H1 (cell line): ENCODE data around the gene TBC1D22B. TPM values are rescaled to one million over a fixed set of nuclear protein-coding genes. Genes with fewer than 3 reads are reported as not detected.

Source experiments
- CTCF ChIA-PET: fragments of 300-600 bp; sonication (Branson Sonifier 250); formaldehyde crosslinking; loops from one replicate; lab custom pipeline; 2021; ENCODE audit not compliant: partially characterized antibody; lab: Charles Lee
- POLR2A ChIA-PET: fragments of 300-600 bp; sonication (Branson Sonifier 250); formaldehyde crosslinking; loops from one replicate; lab custom pipeline; 2021; ENCODE audit warnings: inconsistent platforms; ENCODE audit not compliant: partially characterized antibody; lab: Charles Lee
- DNase-seq, 2 experiments: peaks; one replicate each; pipeline versions ENCODE4 v3.0.0 to v3.0.0-alpha.2; 2010 to 2022; ENCODE audit warnings: low spot score in 2 of 2, low read depth in 1 of 2, mixed read lengths in 1 of 2
- FAIRE-seq: peaks from 2 replicates; lab custom pipeline; 2011; peaks lifted over from hg19 to GRCh38; lab: Jason Lieb, UNC
- H2AFZ ChIP-seq: 2 replicates; pipeline ENCODE4 v1.8.1; 2012; ENCODE audit warnings: low read length, inconsistent platforms
- H2AK5ac ChIP-seq: 2 replicates; pipeline ENCODE4 v1.6.1; 2013; ENCODE audit warnings: low read depth, low read length
- H2BK120ac ChIP-seq: replicated peaks from 2 replicates; pipeline ENCODE3; 2013; ENCODE audit warnings: low read depth, low read length, inconsistent platforms
- H2BK12ac ChIP-seq: 2 replicates; pipeline ENCODE4 v1.6.1; 2013; ENCODE audit warnings: low read depth, low read length
- H2BK15ac ChIP-seq: 2 replicates; pipeline ENCODE4 v1.6.1; 2013; ENCODE audit warnings: low read length
- H2BK20ac ChIP-seq: 2 replicates; pipeline ENCODE4 v1.6.1; 2013; ENCODE audit warnings: low read length
- H2BK5ac ChIP-seq: 2 replicates; pipeline ENCODE4 v1.6.1; 2013; ENCODE audit warnings: low read depth, low read length
- H3K14ac ChIP-seq: 2 replicates; pipeline ENCODE4 v1.6.1; 2013; ENCODE audit warnings: inconsistent platforms; ENCODE audit not compliant: insufficient read length
- H3K18ac ChIP-seq: 2 replicates; pipeline ENCODE4 v1.6.1; 2013; ENCODE audit warnings: low read length; ENCODE audit errors: extremely low read depth
- H3K23ac ChIP-seq: 2 replicates; pipeline ENCODE4 v1.6.1; 2013; ENCODE audit warnings: inconsistent platforms; ENCODE audit not compliant: insufficient read length
- H3K23me2 ChIP-seq: 2 replicates; pipeline ENCODE4 v1.6.1; 2013; ENCODE audit warnings: low read depth, low read length
- H3K27ac ChIP-seq: 2 replicates; pipeline ENCODE4 v1.6.1; 2011; ENCODE audit warnings: low read depth, low read length, inconsistent platforms
- H3K27me3 ChIP-seq, 4 experiments: replicated peaks in 1 of 4; 1 replicate in 1 of 4; 2 replicates in 3 of 4; pipeline versions ENCODE4 v1.6.1 to v1.8.1; 2011 to 2013; ENCODE audit warnings: low read length in 3 of 4, mild to moderate bottlenecking in 3 of 4, inconsistent platforms in 2 of 4, mixed read lengths in 2 of 4, moderate library complexity in 1 of 4; ENCODE audit not compliant: control insufficient read depth in 3 of 4, insufficient read depth in 3 of 4; ENCODE audit errors: extremely low read depth in 1 of 4
- H3K36me3 ChIP-seq, 4 experiments: 2 replicates each; pipeline versions ENCODE4 v1.6.1 to v1.8.1; 2011 to 2013; ENCODE audit warnings: mild to moderate bottlenecking in 4 of 4, low read length in 3 of 4, moderate library complexity in 2 of 4, control low read depth in 1 of 4, inconsistent platforms in 1 of 4; ENCODE audit not compliant: insufficient read depth in 4 of 4, control insufficient read depth in 2 of 4
- H3K4ac ChIP-seq: replicated peaks from 2 replicates; pipeline ENCODE3; 2013; ENCODE audit warnings: low read length, low read depth, mixed read lengths, inconsistent platforms; ENCODE audit not compliant: insufficient read length
- H3K4me1 ChIP-seq, 4 experiments: replicated peaks in 1 of 4; 1 replicate in 1 of 4; 2 replicates in 3 of 4; pipeline versions ENCODE4 v1.6.1 to v1.8.1; 2011 to 2013; ENCODE audit warnings: low read length in 3 of 4, inconsistent platforms in 2 of 4, mixed read lengths in 1 of 4; ENCODE audit not compliant: insufficient read depth in 4 of 4, control insufficient read depth in 3 of 4
- H3K4me2 ChIP-seq, 2 experiments: 2 replicates each; pipeline versions ENCODE4 v1.6.1 to v1.8.1; 2011 to 2013; ENCODE audit warnings: low read depth in 2 of 2, low read length in 2 of 2, control low read depth in 1 of 2, inconsistent platforms in 1 of 2, mild to moderate bottlenecking in 1 of 2; ENCODE audit not compliant: insufficient read depth in 1 of 2
- H3K4me3 ChIP-seq, 4 experiments: fragments of 200-600, 300-600 bp in 1 of 4; sonication (generic), shearing (Covaris generic), sonication (Bioruptor Twin) in 1 of 4; 2 replicates each; pipeline versions ENCODE4 v1.5.1 to v1.8.1; 2011 to 2016; ENCODE audit warnings: low read length in 4 of 4, low read depth in 3 of 4, control low read depth in 2 of 4, inconsistent platforms in 2 of 4, mild to moderate bottlenecking in 2 of 4, mixed read lengths in 1 of 4, moderate library complexity in 1 of 4; ENCODE audit not compliant: insufficient read depth in 2 of 4; ENCODE audit errors: extremely low read depth in 1 of 4
- H3K56ac ChIP-seq: replicated peaks from 2 replicates; pipeline ENCODE3; 2013; ENCODE audit warnings: low read depth, mild to moderate bottlenecking, mixed read lengths, low read length, inconsistent platforms; ENCODE audit not compliant: insufficient read length
- H3K79me1 ChIP-seq: 2 replicates; pipeline ENCODE4 v1.6.1; 2013; ENCODE audit warnings: low read depth, low read length, control low read depth
- H3K79me2 ChIP-seq, 2 experiments: 2 replicates each; pipeline versions ENCODE4 v1.6.1 to v1.8.1; 2012 to 2013; ENCODE audit warnings: low read length in 2 of 2, mild to moderate bottlenecking in 2 of 2, inconsistent platforms in 1 of 2; ENCODE audit not compliant: insufficient read depth in 2 of 2, control insufficient read depth in 1 of 2
- H3K9ac ChIP-seq, 4 experiments: replicated peaks in 1 of 4; 1 replicate in 1 of 4; 2 replicates in 3 of 4; pipeline versions ENCODE4 v1.6.1 to v1.8.1; 2011 to 2013; ENCODE audit warnings: low read depth in 3 of 4, low read length in 3 of 4, control low read depth in 2 of 4, mild to moderate bottlenecking in 2 of 4, moderate library complexity in 2 of 4, inconsistent platforms in 1 of 4; ENCODE audit errors: extremely low read depth in 1 of 4
- H3K9me3 ChIP-seq, 2 experiments: 2 replicates each; pipeline versions ENCODE4 v1.6.1 to v1.8.1; 2012 to 2013; ENCODE audit warnings: mild to moderate bottlenecking in 2 of 2, moderate library complexity in 2 of 2, control low read depth in 1 of 2, inconsistent platforms in 1 of 2, low read depth in 1 of 2, low read length in 1 of 2, mixed read lengths in 1 of 2; ENCODE audit not compliant: insufficient read depth in 2 of 2
- H4K20me1 ChIP-seq, 2 experiments: replicated peaks in 1 of 2; 2 replicates each; pipeline versions ENCODE3 to v1.8.1; 2011 to 2013; ENCODE audit warnings: inconsistent platforms in 2 of 2, low read length in 2 of 2, mild to moderate bottlenecking in 1 of 2; ENCODE audit not compliant: insufficient read depth in 2 of 2, control insufficient read depth in 1 of 2
- H4K5ac ChIP-seq: 2 replicates; pipeline ENCODE4 v1.6.1; 2013; ENCODE audit warnings: low read length, low read depth, mixed read lengths, inconsistent platforms; ENCODE audit not compliant: insufficient read length
- H4K8ac ChIP-seq: 2 replicates; pipeline ENCODE4 v1.8.0; 2013; ENCODE audit warnings: mild to moderate bottlenecking, moderate library complexity, low read length, inconsistent platforms; ENCODE audit not compliant: insufficient read depth; ENCODE audit errors: extremely low read depth
- H4K91ac ChIP-seq: replicated peaks from 2 replicates; pipeline ENCODE3; 2013; ENCODE audit warnings: low read length, mixed read lengths, inconsistent platforms; ENCODE audit not compliant: insufficient read length
- BCL11A ChIP-seq, 2 experiments: IDR thresholded peaks; one replicate each; pipeline ENCODE4 v1.6.1; 2011; ENCODE audit warnings: low read depth in 2 of 2, low read length in 2 of 2, mild to moderate bottlenecking in 2 of 2
- CHD1 ChIP-seq: IDR thresholded peaks from 2 replicates; pipeline ENCODE4 v1.6.1; 2012; ENCODE audit warnings: low read depth, low read length, improper control_type of control experiment
- CTBP2 ChIP-seq: IDR thresholded peaks from 2 replicates; pipeline ENCODE4 v1.7.0; 2011; ENCODE audit warnings: borderline replicate concordance, mild to moderate bottlenecking, moderate library complexity, mixed read lengths, low read length; ENCODE audit not compliant: insufficient read depth, insufficient read length
- E2F6 ChIP-seq: IDR thresholded peaks from 2 replicates; pipeline ENCODE4 v1.6.1; 2012; ENCODE audit warnings: inconsistent platforms
- MAFK ChIP-seq: IDR thresholded peaks from 2 replicates; pipeline ENCODE4 v1.6.1; 2012; ENCODE audit warnings: low read depth, mild to moderate bottlenecking, improper control_type of control experiment, low read length
- RAD21 ChIP-seq, 2 experiments: IDR thresholded peaks in 1 of 2; conservative IDR thresholded peaks in 1 of 2; 2 replicates each; pipeline ENCODE4 v1.6.1; 2011; ENCODE audit warnings: low read depth in 2 of 2, low read length in 2 of 2, improper control_type of control experiment in 1 of 2, inconsistent platforms in 1 of 2, mild to moderate bottlenecking in 1 of 2, moderate library complexity in 1 of 2
- SRF ChIP-seq: IDR thresholded peaks from 2 replicates; pipeline ENCODE4 v1.6.1; 2011; ENCODE audit warnings: mild to moderate bottlenecking, low read depth, low read length, moderate library complexity
- SUZ12 ChIP-seq: fragments of 200-600 bp; sonication (generic); IDR thresholded peaks from 2 replicates; pipeline ENCODE4 v1.6.1; 2012; ENCODE audit warnings: mild to moderate bottlenecking, inconsistent platforms, low read length, moderate library complexity, mixed read lengths
- TEAD4 ChIP-seq: IDR thresholded peaks from 2 replicates; pipeline ENCODE4 v1.6.1; 2012; ENCODE audit warnings: low read depth, low read length, inconsistent platforms, mixed read lengths
- YY1 ChIP-seq: IDR thresholded peaks from 2 replicates; pipeline ENCODE4 v1.6.1; 2011; ENCODE audit warnings: low read depth, mild to moderate bottlenecking, low read length
- polyA plus RNA-seq, 7 experiments: library from polyadenylated mRNA; depleted of rRNA in 3 of 7; stranded (reverse) in 5 of 7; unstranded in 2 of 7; fragments of >200 nt in 5 of 7; fragments of 200-250 nt in 2 of 7; gene quantifications; 1 replicate in 5 of 7; 2 replicates in 1 of 7; 4 replicates in 1 of 7; pipeline versions ENCODE4 v1.2.1 to v1.2.3, GENCODE V29; 2011 to 2013; ENCODE audit warnings: missing spikeins in 2 of 7, mixed read lengths in 2 of 7
- total RNA-seq: library from RNA; stranded (reverse); fragmentation: NEBNext Ultra II Directional; extraction: Animal tissue kit (Norgen Biotek cat#: 25700); gene quantifications from 2 replicates; pipeline ENCODE4 v1.2.1, GENCODE V29; 2021

The TBC1D22B gene
- total and polyA plus RNA-seq, 2 of the 8 experiments (the other 6 are each of a cell fraction or from before 2014, with no cell fraction given): 10.1 to 17.4 TPM

GRCh38 chr6:37293426-37293825, 35.9 kb downstream of the TBC1D22B start:
- Histone ChIP-seq H3K56ac (no peak overlapping the region), H3K79me1 (no peaks in the 10 kb centered on the region), H3K18ac (no peak overlapping the region), H3K4me2 (no peak overlapping the region), H3K23me2 (no peaks in the 10 kb centered on the region; the same call in 1 of the 2 replicates), H3K23ac (no peak overlapping the region), H3K4me3 (no peak overlapping the region), H2BK120ac (no peak overlapping the region), H4K20me1 (no peaks in the 10 kb centered on the region), H2BK15ac (no peak overlapping the region), H2BK20ac (no peak overlapping the region), H4K91ac (no peak overlapping the region), H3K4ac (no peak overlapping the region), H3K4me1 (no peaks in the 10 kb centered on the region), H4K5ac (no peak overlapping the region), H2BK12ac (no peak overlapping the region), H3K9me3 (no peaks in the 10 kb centered on the region), H2AFZ (no peak overlapping the region), H3K27me3 (no peaks in the 10 kb centered on the region), H2AK5ac (no peak overlapping the region), H3K9ac (no peak overlapping the region), H3K79me2 (no peaks in the 10 kb centered on the region), H3K36me3 (peaks cover 3 to 42% (median 22%) of the 10 kb centered on the region in 4 experiments; a peak in 7 of 8 replicates), H3K27ac (no peak overlapping the region), H2BK5ac (no peak overlapping the region), H3K14ac (no peak overlapping the region), H4K8ac (no peak overlapping the region)
- DNase-seq: no peak
- TF ChIP-seq MAFK: no peak
- no peak for TF ChIP-seq BCL11A (IDR thresholded peaks at IDR 0.05; ENCODE audit: low read depth in 2 of 2, low read length in 2 of 2)
- TF ChIP-seq YY1: no peak
- TF ChIP-seq CTBP2: no peak
- TF ChIP-seq SUZ12: no peak
- TF ChIP-seq CHD1: no peak
- TF ChIP-seq RAD21 (IDR thresholded peaks at IDR 0.05 in 1 of 2, conservative IDR thresholded peaks at IDR 0.05 in 1 of 2; ENCODE audit: low read depth in 2 of 2, low read length in 2 of 2): no peak
- no peak for TF ChIP-seq E2F6
- TF ChIP-seq TEAD4: no peak
- no peak for TF ChIP-seq SRF
- FAIRE-seq: no peak
- ChIA-PET POLR2A (no interaction called here), CTCF (interaction anchor here (1.0 to 4.0 kb wide), 4 partner anchors 10 to 83 kb away, joined by 3 to 23 read pairs (median 4); no protein-coding TSS in a partner anchor)
